GM10248 (cell line): ENCODE results near the gene PPP4R4.

Source experiments
- CTCF ChIA-PET: fragments of 300-600 bp; sonication (Branson Sonifier 250); formaldehyde crosslinking; extraction: SDS; loops from one replicate; lab custom pipeline; 2021; ENCODE audit warnings: antibody characterized with exemption; lab: Yijun Ruan, JAX
- POLR2A ChIA-PET: fragments of 350-650 bp; sonication (Branson Sonifier 250); formaldehyde crosslinking; extraction: SDS; loops from one replicate; lab custom pipeline; 2020; ENCODE audit warnings: antibody characterized with exemption; lab: Yijun Ruan, JAX
- DNase-seq: peaks from one replicate; pipeline ENCODE4 v3.0.0; 2012; ENCODE audit errors: extremely low spot score
- TF ChIP-seq, protein P1 (sequence below): IDR thresholded peaks from 2 replicates; pipeline ENCODE4 v1.5.1; 2012; ENCODE audit warnings: mild to moderate bottlenecking, low read depth; ENCODE audit errors: extremely low read depth, missing control alignments, control extremely low read depth

PPP4R4 gene

DNA sequence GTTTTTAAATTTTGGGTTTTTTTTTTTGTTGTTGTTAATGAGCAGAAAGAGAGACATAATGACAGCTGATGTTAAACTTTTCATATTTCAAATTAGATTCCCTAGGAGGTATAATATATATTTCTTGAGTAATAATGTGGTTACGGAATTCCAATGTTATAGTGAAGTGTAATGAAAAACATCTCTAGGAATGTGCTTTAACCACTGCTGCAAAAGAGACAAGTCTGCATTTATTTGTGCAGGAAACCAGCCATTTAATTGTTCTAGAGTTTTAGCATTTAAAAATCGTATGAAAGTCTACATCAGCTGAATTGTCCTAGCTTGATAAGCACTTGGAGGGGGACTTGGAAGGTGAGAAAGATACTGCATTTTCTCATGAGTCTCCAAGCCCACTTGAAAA lies 104.6 kb downstream of the PPP4R4 start:
- POLR2A ChIA-PET = no interaction called here
- TF ChIP-seq, protein P1, sequence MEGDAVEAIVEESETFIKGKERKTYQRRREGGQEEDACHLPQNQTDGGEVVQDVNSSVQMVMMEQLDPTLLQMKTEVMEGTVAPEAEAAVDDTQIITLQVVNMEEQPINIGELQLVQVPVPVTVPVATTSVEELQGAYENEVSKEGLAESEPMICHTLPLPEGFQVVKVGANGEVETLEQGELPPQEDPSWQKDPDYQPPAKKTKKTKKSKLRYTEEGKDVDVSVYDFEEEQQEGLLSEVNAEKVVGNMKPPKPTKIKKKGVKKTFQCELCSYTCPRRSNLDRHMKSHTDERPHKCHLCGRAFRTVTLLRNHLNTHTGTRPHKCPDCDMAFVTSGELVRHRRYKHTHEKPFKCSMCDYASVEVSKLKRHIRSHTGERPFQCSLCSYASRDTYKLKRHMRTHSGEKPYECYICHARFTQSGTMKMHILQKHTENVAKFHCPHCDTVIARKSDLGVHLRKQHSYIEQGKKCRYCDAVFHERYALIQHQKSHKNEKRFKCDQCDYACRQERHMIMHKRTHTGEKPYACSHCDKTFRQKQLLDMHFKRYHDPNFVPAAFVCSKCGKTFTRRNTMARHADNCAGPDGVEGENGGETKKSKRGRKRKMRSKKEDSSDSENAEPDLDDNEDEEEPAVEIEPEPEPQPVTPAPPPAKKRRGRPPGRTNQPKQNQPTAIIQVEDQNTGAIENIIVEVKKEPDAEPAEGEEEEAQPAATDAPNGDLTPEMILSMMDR = no peak
- CTCF ChIA-PET = no interaction called here
- DNase-seq = no peak

DNA sequence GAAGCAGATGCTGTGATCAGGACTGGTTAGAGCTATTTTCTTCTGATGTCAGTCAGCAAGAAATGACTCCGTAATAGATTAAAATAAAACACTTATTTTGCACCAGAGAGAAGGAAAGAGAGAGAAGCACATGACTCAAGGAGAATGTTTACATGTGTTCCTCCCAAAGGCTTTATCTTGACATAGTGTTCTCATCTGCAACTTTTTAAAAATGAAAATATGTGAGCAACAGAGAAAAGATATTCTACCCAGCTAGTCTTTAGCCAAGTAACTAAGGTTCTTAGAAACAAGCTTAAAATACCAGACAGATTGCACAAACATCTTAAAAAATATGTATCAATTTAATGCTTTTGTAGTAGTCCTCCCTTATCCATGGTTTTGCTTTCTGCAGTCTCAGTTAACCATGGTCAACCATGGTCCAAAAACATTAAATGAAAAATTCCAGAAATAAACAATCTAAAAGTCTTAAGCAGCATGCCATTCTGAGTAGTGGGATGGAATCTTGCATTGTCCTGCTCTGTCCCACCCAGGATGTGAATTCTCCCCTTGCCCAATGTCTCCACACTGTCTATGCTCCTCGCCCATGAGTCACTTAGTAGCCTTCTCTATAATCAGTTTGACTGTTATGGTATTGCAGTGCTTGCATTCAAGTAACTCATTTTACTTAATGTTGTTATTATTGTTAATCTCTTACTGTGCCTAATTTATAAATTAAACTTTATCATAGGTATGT lies 109.0 kb downstream of the PPP4R4 start:
- DNase-seq = no peak
- CTCF ChIA-PET = interaction anchor here (1.2 kb wide), 1 partner anchor 8 kb away, joined by 3 read pairs; no protein-coding TSS in a partner anchor
- TF ChIP-seq, protein P1 = no peak
- POLR2A ChIA-PET = no interaction called here

- DNase-seq = no peak
- TF ChIP-seq, protein P1 = no peak
- ChIA-PET CTCF (no interaction called here), POLR2A (no interaction called here)
Measured at GRCh38 chr14:94284221-94284620, 110.1 kb downstream of the PPP4R4 start.

DNA sequence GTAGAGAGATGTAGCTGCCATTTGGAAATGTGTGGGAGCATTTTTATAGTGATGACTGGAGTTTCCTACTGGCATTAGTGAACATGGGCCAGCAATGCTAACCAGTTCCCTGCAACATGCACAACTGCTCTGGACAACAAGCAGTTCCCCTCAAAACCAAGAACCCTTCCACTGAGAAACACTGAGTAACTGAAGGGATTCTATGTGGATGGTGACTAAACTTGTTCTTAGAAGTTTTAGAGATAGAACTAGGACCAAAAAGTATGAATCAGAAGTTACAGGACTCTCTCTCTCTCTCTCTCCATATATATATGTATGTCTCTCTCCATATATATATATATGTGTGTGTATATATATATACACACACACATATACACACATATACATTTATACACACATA lies 111.0 kb downstream of the PPP4R4 start:
- TF ChIP-seq, protein P1 = no peak
- POLR2A ChIA-PET = no interaction called here
- no peak for DNase-seq
- CTCF ChIA-PET = no interaction called here

GRCh38 chr14:94288610-94289465 lies 114.7 kb downstream of the PPP4R4 start:
- no peak for DNase-seq
- ChIA-PET POLR2A (no interaction called here), CTCF (no interaction called here)
- TF ChIP-seq, protein P1 = no peak

- ChIA-PET CTCF (interaction anchor here (1.1 kb wide), 1 partner anchor 7 kb away, joined by 3 read pairs; no protein-coding TSS in a partner anchor), POLR2A (no interaction called here)
- TF ChIP-seq, protein P1 = no peak
- DNase-seq = no peak
Measured at GRCh38 chr14:94290197-94290596, 116.1 kb downstream of the PPP4R4 start.
